ENCODE measurements around the gene KTN1.

KTN1 gene

DNA sequence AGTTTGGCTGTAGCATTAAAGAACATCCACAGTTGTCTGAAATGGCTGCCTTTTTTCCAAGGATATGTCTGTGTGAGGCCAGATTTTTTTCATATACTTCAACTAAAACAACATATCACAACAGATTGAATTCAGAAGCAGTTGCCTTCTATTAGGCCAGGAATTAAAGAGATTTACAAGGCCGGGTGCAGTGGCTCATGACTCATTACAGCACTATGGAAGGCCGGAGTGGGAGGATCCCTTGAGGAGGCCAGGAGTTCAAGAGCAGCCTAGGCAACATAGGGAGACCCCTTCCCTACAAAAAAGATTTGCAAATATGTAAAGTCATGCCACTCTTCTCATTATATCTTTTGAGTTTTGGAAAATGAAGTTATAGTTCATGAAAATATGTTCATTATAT lies 108.6 kb downstream of the KTN1 start:
- DNase-seq, result no peak

DNA sequence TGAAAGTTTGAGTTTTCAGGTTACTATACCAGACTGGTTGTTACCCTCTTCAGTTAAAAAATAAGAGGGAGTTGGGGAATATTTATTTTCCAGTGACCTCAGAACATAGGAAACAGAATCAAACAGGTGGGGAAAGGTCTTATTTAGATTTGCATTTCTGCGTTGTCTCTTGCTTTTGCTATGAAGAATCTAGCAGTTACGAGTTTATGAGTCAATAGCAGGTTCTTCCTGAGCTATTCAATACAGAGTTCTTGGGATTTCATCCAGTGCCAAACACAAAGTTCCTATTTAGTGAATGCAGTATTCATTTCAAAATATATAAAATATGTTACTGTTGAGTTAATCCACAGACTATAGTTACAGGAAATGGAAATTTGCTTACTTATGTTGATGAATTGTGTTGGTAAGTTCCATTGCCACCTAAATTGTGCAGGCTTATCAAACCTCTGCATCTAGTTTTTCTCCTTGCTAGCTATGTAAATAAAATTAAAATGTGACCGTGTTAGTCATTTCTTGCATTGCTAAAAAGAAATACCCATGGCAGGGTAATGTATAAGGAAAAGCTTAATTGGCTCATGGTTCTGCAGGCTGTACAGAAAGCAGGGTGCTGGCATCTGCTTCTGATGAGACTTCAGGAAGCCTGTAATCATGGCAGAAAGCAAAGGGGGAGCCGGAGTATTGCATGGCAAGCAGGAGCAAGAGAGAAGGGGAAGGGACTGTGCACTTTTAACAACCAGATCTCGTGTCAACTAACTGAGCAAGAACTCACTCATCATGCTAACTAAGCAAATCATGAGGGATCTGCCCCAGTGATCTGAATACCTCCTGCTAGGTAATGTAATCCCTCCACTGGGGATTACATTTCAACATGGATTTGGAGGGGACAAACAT lies 110.2 kb downstream of the KTN1 start:
- no peak for DNase-seq

DNA sequence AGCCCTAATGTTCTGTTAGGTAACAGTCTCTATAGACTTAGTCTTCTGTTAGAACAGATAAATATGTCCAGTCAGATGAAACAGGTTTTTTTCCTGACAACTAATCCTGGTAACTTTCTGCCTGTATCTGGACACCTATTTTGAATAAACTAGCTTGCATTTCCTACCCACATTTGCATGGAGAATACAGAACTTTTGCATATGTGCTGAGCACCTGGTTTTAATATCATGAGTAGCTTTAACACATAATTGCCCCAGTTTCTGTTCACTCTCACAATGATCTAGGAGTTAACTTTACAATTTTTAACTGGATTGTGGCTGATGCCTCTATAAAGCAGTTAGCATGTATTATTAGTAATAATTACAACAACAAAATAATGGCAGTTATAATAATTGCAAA lies 111.7 kb downstream of the KTN1 start:
- DNase-seq, result no peak

DNA sequence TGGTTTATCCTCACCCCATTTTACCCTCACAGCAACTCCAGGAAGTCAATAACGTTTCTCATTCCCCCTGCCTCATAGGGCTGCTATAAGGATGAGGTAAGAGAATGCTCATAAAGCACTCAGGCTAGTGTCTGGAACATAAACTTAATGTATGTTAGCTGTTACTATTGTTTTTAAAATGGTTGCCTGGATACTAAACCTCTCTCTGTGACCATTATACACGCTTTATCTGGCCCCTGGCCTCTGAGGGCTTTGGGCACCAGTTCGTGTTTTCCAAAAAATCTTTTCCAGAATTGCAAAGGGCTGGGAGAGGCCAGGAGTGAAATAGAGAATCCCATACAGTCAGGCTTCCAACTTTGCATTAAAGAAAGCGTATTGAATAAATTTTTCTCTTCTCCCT lies 113.9 kb downstream of the KTN1 start:
- DNase-seq, result no peak

DNA sequence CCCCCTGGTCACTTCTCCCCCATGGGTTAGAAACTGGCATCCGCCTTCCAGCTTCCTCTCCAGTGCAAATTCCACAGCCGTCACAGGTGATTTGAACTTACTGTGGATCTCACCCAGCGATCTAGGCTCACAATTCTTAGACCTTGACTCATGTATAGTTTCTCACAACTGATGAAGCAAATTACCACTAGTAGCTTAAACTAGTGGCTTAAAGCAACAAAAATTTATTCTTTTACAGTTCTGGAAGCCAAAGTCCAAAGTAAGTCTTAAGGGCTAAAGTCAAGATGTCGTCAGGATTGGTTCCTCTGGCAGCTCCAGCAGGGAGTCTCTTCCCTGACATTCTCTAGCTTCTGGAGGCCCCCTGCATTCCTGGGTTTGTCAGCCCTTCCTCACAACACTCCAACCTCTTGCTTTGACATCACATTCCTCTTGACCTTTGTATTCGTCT lies 117.4 kb downstream of the KTN1 start:
- no peak for DNase-seq

DNA sequence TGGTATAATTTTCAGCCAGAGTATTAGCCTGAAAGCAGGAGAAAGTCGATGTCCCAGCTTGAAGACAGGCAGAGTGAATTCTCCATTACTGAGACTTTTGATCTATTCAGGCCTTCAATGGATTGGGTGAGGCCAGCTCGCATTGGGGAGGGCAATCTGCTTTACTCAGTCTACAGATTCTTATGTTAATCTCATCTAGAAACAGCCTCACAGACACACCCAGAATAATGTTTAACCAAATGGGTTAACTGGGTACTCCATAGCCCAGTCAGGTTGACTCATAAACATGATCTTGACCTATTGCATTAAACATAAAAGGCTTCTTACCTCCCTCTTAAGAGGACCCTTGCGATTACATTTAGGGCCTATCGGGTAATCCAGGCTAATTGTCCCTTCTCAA lies 118.0 kb downstream of the KTN1 start:
- peak; percentile 25 for DNase-seq

DNA sequence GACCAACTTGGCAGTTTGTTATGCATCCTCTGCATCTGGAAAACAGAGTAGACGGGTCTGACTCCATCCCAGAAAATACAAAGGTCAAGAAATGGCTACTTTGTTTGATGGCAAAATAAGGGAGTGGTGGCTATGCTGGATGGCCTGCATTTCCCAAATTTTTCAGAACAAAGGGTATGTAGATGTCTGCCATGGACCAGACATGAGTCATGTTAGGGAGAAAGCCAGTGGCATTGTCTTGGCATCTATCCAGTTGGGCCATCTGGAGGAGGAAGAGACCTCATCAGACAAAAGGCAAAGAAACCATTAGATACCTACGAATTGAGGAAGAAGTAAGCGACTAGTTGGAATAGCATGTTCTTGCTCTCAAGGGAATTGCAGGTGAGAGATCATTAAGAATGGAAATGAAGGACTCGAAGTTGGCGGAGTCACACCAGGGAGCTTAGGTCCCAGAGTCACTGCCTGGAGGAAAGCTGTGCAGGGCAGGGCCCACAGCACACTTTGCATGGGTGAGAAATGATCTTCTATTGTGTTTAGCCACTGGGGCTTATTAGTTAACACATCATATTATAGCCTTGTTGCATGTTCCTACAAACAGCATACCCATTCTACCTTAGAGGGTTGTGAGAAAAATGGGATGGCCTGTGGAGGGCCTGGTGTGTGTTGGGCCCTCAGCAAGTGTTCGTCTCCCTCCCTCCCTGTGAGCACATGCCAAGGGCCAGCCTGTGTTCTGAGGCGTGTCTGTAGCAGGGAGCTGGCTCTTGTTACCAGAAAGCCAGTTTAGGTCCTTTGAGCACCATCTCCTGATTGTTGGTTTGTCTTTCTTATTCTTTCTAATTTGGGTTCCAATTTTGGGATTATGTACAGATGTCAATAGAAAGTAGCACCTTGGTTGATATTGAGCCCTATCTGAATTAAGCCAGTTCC lies 119.4 kb downstream of the KTN1 start:
- DNase-seq, result peak; percentile 57

DNA sequence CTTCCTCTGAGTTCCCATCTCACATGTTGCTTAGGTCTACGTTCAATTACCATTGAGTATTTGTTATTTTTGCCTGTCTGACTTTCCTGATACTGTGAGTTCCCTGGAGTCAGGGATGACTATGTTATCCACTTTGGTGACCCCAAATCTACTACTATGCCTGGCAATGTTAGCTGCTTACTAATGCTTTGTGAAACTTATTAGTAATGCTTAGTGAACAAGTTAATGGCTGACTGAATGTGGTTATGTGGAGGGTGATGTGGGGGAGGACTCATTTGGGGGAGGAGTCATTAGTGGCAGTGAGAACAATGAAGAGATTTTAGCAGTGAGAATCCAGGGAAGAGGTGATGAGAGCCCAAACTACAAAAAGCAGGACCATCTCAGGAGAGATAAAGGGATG lies 121.6 kb downstream of the KTN1 start:
- peak; percentile 94 for DNase-seq

DNA sequence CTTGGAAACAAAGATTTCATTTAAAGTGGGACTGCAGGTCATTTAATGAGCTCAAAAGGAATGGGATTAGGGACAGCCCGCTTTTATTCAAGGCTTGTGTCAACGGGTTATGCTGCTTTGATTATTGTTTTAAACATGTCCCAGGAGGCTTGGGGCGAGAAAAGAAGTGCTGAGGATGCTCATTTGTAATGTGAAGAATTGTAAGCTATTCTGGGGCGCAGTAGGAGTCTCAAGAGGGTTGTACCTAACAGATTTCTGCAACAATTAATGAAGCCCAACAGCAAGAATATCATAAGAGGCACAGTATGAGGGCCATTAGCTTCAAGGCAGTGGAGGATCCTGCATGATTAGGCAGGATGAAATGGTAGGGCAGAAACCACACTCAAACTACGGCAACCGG lies 122.5 kb downstream of the KTN1 start:
- DNase-seq, result no peak

DNA sequence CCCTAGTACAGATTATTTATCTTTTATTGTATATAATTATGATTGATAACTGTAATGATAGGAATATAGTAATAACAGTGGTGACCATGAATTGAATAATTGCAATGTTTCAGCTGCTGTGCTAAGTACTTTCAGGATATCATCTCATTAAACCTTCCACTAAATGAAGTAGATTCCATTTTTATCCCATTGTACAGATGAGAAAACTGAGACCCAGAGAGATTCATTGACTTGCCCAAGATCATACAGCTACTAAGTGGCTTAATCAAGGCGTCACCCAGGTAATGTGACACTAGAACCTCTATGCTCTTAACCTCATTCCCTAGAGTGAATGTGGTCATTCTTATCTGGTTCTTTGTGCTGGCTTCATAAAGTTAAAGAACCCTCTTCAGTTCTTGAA lies 124.6 kb downstream of the KTN1 start:
- no peak for DNase-seq

DNA sequence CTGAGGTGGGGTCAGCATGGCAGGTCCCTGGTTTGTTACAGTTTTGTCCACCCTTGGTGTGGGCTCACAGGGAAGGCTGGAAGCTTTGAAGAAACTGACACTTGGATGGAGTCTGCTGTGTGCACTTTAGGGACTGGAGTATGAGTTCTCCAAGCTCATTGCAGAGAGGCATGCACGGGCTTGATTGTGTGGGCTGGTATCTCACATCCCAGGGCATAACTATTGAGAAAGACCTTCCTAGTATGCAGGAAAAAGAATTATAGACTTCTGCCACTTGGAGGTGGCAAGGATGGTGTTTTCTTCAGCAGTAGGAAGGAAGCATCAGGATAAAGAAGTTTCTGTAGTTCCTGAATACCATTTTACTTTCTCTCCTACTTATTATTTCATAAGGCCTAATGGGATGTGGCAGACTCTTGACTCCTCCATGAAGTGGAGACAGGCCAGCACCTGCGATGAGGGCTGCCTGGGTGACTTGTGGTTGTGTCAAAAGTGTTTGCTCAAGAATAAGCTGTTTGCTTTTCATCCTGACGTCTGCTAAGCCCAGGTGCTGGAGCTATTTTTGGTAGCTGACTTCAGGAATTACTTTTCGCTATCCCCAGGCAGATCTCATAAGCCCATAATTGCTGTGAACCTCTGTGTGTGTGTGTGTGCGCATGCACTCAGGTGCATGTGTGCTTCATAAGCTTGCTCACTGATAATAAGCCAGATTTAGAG lies 125.8 kb downstream of the KTN1 start:
- DNase-seq, result no peak

DNA sequence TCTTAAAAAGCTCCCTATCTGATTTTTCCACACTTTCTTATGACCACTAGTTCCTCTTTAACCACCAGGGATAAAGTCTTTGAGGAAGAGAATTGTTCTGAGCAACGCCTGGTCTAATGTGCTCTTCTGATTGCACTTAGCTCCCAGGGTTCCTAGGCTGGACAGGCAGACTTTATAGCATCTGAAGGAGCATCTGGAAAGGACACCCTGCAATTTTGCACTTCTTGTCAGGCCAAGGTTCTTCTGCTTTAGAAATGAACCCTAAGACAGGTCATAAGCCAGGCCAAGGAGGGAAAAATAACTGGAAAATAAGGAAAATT lies 126.3 kb downstream of the KTN1 start:
- no peak for DNase-seq

DNA sequence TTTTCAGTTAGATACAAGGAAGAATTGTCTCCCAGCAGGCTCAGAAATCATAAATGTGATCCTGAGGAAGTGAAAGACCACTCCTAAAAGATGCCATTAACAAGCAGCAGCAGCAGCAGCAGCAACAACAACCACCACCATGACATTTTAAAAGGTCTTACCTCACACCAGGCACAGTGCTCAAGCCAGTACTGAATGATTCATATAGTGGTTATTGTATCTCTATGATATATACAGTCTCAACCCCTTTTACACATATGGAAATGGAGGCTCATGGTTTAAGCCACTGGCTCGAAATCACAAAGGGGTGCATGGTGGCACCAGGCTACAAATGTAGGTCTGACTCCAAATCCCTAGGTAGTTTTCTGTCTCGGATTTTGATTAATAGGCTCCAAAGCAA lies 126.9 kb downstream of the KTN1 start:
- DNase-seq, result no peak

DNA sequence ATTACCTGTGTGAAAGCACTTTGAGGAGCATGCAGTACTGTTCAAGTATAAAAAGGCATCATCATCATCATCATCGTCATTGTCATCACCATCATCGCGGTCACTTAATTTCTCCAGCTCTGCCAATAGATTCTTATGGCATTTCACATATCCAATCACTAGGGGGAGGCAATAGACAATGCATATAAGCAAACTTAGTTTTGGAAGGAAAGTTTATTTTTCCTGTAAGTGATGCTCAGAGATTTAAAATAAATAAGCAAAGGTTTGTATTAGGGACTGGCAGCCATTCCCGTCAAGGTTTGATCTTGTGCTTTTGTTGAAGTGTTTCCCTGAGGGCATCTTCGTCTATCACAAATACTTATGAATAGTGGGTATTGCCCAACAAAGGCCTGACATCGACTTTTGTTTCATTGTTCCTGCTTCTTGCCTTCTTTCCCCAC lies 127.4 kb downstream of the KTN1 start:
- DNase-seq, result peak; percentile 65

DNA sequence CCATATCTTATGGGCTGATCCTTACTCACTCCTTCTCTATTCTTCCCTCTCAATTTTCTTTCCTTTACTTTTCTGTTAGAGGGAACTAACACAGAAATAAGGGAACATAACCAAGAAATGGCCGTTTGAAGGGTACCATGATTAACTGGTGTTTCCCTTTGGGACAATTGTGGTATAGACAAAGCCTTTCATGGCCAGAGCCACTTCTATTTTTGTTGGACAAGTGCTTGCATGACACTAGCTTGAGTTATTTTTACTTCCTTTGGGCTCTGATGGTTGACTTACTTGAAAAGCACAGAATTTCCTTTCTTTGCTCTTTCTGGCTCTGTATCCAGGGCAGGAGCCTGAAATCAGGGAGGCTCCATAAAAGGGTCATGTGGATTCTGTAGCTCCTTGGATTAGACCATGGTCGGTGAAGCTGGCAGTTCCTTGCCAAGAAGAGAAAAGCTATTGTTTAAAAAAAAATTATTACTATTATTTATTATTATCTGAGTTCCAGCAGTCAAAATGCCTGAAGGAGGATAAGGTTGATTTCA lies 130.6 kb downstream of the KTN1 start:
- no peak for DNase-seq

DNA sequence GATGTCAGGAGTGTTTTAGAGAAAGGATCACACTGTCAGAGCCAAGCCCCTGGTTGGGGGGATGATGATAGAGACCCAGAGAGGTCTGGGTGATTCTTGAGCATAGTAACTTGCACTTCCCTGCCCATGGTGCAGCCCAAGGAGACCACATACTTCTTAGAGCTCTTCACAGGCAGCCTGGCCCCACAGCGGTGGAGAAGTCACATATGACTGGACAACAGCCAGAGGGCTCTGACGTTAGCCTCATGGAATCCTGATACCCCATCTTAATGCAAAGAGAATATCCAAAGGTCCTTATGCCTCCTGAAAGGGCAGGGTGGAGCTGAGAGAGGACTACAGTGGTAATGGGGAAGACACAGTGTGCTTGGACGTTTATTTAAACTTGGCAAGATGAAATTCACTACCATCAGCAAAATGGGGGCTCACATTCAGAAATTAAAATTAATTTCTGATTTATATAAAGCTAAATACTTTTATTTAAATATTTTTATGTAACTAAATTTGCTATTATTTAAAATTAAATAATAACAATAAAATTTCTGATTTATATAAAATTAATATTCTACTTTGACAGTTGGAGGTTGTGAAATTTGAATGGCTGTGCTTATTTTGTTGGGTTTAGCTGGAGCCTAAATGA lies 131.3 kb downstream of the KTN1 start:
- no peak for DNase-seq

DNA sequence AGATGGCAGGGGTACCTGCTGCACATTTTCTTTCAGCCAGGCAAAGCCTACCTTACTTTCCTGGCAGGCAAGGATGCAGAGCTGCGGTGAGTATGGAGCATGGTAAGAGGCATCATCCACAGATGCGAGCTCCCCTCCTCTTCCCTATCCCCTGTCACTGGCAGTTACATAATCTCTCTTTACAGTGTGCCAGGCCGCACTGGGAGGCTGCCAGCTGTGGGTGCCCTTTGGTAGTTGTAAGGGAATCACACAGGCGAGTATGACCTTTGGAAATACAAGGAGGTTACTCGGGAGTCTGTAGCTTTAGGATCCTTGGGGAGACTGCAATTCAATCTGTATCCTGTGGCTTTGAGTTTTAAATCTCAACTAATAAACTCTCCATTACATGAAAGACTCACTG lies 132.5 kb downstream of the KTN1 start:
- no peak for DNase-seq

DNA sequence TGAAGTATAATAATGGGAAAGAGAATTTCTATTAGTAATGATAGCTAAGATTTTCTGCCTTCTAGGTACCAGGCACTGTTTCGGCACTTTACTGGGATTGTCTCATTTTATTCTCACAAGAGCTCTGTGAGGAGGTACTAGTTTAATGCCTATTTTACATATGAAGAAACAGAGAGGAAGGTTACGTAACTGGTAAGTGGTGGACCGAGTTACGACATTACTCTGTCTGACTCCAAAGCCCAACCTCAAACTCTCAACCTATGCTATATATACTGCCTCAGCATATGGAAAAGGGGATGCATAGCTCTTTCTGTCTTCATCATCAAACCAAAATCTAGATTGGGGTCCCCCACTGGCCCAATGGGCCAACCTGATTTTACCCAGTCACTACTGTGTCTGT lies 133.5 kb downstream of the KTN1 start:
- DNase-seq, result no peak

DNA sequence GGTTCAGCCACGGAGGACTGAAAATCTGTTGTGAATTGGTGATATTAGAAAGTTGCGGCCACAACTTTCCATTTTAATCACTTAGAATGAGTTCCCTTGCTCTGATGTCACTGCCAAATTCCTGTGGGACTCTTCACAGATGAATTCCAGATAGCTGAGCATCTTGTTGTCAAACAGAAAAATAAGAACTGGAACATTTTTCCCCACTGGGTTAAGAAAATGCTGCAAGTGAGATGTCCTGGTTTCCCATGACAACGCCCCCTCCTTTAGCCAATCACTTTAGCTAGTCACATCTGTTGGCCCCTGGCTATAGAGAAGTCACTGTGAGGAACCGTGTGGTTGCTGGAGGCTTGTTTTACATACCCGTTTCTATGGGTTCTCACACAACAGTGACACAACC lies 135.9 kb downstream of the KTN1 start:
- DNase-seq, result no peak

DNA sequence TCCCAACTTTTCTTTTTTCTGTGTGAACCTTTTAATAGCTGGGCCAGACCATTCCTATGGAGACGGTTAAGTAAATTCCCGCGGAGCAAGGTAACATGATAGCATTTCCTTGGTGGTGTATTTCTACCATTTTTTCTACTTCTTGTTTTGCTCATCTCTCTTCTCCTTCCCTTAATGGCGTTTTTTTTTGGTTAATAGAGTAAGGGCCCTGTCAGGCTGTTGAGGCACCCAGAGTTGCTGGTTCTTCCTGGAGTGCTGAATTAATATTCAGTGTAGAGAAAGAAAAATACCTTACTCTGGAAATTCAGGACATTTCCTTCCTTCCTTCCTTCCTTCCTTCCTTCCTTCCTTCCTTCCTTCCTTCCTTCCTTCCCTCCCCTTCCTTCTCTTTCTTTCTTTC lies 137.6 kb downstream of the KTN1 start:
- no peak for DNase-seq

DNA sequence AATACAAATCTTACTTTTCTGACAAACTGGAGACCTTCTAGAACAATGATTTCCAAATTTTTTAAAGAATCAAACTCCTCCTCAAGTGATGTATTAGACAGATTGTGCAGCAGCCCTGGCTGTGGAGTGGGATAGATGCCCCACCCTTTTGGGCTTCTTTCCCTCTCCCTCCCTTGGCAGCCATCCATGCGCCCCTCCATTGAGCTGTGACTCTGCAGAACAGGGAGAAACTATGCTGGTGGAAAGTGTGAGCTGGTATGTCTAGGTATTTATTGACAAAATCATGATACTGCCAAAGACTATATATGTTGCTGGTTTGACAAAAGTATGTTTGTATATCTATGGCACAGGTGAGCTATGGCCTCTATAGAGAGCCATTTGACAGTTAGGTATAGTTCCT lies 138.5 kb downstream of the KTN1 start:
- DNase-seq, result no peak

DNA sequence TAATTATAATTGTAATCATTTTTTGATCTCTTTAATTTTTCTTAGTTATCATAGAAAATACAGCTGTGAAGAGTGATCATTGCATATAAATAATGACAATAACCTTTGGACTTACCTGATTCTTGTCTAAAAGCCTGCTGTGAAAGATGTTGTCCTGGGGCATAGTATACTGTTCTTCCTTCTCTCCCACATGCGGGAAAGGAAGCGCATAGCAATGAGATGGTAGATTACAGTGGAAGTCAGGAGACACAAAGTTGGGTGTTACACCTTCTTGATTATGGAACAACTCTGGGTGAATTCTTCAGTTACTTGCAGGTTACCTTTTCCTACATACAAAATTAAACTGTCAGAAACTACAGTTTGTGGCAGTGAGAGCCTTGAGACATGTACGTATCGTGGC lies 140.8 kb downstream of the KTN1 start:
- no peak for DNase-seq

DNA sequence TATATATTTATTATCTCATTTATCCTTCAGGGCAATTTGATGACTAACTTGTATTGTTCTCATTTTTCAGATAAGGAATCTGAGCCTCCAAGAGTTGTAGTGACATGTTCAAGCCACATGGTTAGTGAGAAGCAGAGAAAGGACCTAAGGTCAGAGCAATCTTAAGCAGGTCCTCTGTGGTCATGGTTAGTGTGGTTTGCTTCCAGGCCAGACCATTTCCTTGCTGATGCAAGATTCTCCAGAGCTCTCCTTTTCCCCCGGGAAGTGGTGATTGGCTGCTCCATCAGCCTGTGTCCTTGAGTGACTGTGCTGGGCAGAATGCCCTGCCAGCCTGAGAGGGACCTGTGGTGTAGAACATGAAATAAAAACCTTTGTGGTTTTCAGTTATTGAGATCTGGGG lies 141.3 kb downstream of the KTN1 start:
- peak; percentile 38 for DNase-seq

All from kidney glomerular epithelial cell (primary cell).